NCI-H2029 (cell line): ENCODE measurements around the gene ZNF302.
"Not testable (repeated sequence)": the region's sequence is repeated elsewhere in the genome, so short reads cannot be mapped to it uniquely, and the experiment has no call there.

Experiments
- DNase-seq: peaks from one replicate; lab custom pipeline; 2025; lab: John Stamatoyannopoulos, UW

Gene ZNF302

DNA sequence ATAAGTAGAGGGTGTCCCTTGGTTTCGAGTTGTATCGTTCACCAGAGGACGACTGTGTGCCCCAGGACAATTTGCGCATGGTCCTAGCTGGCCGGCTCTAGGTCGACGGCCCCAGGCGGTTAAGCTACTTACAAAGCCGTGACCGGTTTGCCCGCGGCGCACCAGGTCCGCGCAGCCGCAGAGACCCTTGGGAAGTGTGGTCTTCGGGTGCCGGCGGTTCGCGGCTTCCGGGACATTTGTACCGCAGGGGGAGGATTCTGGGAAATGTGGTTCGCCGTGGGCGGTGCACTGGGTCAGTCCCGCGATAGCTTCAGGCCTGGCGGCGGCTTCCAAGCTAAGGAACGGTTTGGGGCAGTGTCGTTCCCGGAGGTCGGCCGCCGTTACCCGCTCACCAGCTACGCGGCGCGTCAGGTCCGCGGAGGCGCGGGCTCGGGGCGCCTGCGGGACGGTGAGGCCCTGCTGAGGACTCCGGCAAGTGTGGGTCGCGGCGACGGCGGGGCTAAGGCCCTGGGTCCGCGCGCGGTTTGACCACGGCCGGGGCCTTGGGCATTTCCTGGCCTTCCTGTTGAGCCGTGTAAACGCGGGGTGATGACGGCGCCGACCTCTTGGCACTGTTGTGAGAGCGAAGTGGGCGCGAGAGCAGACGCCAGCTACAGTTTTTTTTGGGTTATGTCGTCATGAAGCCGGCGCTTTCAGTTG is at the start of gene ZNF302:
Gene ZNF302, plus strand, starts transcription at position 293 of the 699 bp plus-strand sequence. CDS start 1,127 bp downstream, outside the sequence.
- DNase-seq: peak; percentile 96

DNA sequence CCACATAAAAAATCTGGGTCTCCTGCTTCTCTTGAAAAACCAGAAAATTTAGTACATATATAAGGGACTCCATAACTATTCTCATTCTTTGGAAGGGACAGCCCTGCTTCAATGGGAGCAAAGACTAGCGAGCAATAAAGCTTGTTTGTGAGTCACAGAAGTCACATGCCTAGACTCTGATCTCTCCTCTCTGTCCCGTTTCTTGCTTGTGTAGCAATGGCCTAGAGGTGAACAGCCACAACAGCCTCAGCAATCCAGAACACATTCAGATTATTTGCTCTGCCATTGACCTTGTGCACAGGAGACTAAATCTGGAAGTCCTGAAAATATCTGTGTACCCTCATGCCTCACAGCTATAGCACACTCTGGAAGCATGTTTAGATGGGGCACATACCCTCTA is 43.7 kb upstream of the ZNF302 start:
- DNase-seq: no peak

DNA sequence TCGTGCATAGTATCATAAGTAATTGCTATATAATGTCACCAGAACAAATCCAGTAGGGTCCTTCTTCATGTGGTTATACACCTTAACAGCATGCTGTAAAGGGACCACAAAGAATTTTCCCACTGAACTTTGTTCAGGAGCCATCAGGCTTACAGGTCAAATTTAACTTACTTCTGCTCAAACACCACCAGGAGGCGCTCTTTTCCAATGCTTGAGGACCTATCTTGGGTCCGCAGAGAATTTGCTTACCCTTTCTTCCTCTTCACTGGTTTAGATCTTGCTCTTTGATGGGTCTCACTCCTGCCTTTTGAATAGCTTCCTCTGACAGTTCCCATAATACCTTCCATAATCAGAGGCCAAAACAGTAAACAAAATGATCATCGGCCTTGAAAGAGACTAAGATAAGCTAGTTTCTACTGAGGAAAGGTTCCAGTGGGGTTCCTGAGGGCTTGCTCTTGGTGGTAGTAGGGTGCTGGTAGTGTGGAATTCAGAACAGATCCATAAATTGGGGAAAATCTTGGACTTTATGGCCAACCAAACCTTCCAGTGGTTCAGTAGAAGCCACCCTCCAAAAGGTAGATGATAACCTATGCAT is 37.9 kb upstream of the ZNF302 start:
- peak; percentile 64 for DNase-seq

DNA sequence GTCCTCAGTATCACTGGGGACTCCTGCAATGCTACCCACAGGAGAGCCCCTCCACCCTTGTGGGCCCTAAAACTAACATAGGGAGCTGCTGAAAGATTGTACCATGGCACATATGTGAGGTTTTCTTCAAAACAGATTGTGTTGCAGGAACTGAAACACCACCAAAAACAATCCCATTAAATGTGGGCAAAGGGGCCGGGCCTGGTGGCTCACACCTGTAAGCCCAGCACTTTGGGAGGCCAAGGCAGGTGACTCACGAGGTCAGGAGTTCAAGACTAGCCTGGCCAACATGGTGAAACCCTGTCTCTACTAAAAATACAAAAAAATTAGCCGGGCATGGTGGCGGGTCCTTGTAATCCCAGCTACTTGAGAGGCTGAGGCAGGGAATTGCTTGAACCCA is 35.2 kb upstream of the ZNF302 start:
- DNase-seq: no peak

DNA sequence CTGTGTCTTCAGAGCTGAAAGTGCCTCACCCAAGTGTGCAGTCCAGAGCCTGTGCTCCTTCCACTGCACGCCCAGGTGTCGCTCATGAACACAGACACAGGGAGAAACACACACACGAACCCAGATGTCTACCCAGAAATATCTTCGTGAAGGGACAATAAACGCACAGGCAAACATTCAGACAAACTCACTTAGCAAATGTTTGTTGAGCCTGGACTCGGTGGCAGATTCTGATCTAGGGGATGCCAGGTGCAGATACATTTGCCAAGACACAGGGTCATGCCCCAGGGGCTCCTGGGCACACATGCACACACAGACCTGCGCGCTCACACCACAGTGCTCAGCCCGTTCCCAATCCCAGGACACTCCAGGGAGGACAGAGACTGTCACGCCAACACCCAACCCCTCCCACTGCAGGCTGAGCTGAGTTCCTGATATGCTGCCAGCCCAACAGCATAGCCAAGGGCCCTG is 32.5 kb upstream of the ZNF302 start:
- DNase-seq: peak; percentile 48

DNA sequence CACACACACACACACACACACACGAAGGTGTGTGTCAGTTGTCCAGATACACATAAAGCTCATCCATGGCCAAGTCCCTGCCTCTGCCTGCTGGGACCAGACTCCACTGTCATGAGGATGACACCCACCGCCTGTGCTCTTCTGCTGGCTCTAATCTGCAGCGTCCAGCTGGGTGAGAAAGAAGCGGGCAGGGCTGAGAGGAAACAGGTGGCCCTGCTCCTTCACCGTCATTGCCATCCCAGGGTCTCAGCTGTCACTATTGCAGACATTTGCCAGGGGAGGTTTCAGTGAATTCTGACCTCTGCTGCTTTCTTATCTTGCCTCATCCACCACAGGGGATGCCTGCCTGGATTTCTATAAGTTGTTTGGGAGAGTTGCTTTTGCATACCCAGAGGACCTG is 31.9 kb upstream of the ZNF302 start:
- DNase-seq: peak; percentile 31

DNA sequence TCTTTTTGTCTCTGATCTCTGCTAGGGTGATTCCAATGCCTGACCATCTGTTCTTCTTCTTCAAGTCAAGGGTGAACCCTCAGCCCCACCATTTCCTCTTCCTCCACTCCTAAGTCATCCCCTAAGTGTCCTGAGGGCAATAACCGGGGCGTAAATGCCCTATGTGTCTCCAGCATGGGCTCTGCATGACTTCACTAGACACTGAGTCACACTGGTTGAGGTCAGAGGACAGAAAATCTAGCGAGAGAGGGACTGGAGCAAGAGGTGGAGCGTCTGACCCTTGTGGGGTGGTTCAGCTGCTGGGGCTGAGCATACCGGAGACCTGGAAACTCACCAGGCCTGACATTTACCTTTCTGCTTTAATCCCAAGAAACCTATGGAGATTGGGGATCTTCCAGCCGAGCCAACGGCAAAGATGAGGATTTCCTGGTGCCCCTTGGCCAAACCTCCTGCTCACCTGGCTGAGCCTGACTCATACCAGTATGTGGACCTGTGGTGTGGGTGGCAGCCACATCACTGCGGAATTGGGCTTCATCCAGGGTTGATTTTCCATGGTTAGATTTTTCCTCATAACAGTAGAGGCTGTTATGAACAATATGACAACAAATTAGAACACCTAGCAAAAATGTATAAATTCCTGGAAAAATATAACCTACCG is 27.5 kb upstream of the ZNF302 start:
- DNase-seq: no peak

DNA sequence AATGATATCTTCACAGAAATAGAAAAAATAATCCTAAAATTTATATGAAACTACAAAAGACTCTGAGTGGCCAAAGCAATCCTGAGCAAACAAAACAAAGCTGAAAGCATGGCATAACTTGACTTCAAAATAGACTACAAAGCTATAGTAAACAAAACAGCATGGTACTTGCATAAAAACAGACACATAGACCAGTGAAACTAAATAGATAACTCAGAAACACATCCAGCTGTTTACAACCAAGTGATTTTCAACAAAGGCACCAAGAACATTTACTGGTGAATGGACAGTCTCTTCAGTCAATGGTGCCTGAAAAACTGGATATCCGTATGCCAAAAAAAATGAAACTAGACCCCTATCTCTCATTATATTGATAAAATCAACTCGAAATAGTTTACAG is 25.7 kb upstream of the ZNF302 start:
- no peak for DNase-seq

DNA sequence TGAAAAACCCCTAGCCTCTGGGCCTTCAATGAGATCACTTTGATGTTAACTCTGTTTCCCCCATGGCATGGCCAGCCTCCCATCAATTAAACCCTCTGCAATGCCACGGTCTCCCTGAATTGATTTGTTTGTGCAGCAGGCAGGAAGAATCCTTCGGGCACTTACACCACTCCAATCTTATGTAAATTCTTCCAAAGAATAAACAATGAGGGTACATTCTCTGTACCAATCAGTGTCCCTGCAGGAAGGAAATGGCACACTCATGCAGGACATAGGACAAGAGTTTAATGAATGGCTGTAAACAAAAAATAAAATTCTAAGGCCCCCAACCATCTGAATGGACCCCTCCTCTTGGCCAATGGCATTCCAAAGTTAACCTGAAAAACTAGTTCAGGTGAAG is 22.7 kb upstream of the ZNF302 start:
- DNase-seq: no peak

DNA sequence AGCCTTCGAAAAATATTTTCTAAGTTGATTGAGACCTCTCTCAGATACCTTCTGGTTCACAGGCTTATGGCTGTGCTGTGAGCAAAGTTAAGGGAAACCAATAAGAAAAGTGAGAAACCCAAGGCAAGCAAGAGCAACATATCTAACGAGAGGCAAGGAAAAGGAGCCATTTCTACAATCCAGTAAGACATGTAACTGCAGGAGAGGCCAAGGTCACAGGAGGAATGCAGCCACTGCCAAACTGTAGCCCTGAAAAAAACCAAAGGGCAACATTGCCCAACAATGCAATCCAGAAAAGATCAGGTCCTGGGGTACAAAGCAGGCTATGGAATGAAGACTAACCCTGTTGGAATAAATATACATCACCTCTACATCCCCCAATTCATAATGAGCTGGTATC is 21.8 kb upstream of the ZNF302 start:
- no peak for DNase-seq

DNA sequence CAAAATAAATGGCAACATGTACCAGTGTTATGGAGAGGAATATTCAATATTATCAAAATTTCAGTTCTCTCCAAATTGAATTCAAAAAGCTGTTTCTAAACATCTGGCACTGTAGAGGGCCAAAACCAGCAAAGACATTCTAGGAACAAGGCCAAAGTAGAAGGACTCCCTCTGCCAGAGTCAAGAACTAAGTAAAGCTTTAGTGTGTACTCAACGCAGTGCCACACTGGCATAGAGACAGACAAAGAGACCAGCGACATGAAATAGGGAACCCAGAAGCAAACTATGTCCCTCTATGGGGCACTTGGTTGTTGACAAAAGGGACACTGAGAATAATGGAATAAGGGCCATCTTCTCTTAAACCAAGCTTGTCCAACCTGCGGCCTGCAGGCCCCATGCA is 16.1 kb upstream of the ZNF302 start:
- DNase-seq: peak; percentile 65

DNA sequence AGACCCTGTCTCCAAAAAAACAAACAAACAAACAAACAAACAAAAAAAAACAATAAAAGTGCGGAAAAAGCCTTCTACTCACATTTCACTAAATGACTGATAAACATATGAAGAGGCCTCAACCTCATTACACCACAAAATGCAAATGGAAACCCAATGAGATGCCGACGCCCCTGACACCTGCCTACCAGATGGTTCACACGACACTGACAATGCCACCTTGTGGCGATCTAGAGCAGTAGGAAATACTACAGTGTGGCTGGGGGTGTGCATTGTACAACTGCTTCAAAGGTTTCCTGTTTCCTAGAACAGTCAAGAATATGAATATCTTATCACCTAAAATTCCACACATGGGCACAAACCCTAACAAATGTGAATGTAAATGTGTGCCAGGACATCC is 14.6 kb upstream of the ZNF302 start:
- peak; percentile 64 for DNase-seq

DNA sequence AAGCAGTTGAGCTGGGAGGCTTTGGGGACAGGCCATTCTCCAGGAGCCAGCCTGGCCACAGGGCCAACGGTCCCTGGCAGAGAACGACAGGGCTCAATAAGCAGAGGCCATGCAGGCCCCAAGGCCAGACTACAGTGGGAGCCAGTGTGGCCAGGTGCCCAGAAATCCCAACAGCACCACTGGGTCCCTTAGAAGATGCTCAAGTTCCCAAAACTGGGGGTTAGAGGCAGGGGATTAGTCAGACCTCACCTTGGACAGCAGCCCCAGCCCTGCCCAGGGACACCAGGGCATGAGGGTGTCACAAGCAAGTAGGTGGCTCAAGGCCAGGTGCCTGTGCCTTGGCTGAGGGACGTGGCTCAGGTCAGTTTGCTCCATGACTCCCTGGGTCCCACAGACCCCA is 13.3 kb upstream of the ZNF302 start:
- no peak for DNase-seq

DNA sequence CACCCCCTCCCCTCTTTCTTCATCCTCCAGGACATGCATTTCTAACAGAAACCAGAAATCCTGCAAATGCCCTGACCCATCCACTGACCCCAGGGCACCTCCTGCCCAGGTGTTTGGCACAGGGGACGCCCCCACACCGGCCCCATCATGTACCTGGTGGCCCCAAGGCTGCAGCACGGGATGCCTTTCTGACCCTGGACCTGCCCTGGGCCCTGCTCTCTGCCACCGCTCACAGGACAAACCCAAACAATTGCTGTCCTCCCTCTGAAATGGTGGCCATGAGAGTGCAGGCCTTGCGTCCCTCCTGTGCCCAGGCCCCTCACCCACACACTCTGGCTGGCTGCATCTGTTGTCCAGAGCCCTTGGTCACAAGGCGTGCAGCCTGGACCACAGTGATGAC is 12.6 kb upstream of the ZNF302 start:
- DNase-seq: no peak

DNA sequence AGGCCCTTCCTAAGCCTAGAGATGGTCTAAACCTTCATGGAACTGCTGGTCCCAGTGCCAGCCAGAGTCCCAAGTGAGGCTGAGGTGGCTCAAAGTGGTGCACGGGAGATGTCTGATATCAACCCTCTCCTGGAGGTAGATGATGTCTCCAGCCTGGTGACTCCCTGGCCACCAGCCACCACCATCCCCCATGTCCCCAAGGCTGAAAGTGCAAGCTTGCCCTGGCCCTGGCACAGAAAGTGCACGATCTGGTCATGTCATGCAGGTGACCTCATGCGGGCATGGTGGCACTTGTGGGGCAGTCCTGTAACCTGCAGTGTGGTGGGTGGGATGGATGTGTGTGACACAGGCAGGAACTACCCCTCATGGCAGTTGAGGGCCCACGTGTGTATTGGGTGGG is 12.2 kb upstream of the ZNF302 start:
- peak; percentile 12 for DNase-seq

DNA sequence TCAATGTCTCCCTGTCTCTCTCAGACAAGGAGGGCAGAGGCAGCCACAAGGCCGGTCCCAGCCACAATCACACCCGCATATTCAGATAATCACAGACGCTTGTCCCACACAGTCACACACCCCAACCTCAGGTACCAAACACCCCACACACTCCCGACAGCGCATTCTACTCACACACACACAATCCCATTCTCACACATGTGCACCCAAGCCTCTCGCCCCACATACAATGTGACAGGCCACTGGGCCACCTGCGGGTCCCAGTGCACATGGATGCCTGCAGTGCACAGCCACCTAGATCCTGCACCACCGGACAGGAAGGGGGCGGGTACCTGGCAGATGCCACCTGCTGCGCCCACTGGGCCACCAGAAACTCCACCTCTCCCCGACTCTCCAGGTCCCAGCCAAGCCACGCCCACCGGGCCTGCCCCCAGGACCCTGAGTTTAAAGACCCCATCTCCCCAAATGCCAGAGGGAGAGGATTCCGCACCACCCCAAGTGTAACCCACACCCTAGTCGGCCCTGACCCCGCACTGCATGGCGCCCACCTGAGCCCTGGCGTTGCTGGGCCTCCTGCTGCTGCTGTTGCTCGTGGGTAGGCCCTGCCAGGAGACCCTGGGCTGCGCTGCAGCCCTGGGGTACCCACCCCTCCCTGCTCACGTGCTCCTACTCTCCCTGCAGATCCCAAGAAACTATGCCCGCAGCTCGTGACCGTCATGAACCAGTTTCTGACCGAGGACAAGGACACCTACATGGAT is 11.1 kb upstream of the ZNF302 start:
- peak; percentile 38 for DNase-seq

DNA sequence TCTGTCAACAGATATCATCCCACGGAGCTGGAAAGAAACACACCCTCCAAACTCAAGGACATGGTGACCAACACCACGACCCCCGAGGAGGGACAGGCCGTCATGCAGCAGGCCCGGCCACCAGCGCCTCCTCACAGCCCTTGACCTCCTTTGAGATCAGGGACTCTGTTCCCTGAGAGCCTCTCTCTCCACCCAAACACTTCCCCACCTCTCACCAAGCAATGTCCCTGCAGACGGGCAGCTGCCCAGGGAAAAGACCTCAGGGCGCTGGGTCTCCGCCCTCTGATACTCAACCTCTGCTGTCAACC is 10.6 kb upstream of the ZNF302 start:
- no peak for DNase-seq

DNA sequence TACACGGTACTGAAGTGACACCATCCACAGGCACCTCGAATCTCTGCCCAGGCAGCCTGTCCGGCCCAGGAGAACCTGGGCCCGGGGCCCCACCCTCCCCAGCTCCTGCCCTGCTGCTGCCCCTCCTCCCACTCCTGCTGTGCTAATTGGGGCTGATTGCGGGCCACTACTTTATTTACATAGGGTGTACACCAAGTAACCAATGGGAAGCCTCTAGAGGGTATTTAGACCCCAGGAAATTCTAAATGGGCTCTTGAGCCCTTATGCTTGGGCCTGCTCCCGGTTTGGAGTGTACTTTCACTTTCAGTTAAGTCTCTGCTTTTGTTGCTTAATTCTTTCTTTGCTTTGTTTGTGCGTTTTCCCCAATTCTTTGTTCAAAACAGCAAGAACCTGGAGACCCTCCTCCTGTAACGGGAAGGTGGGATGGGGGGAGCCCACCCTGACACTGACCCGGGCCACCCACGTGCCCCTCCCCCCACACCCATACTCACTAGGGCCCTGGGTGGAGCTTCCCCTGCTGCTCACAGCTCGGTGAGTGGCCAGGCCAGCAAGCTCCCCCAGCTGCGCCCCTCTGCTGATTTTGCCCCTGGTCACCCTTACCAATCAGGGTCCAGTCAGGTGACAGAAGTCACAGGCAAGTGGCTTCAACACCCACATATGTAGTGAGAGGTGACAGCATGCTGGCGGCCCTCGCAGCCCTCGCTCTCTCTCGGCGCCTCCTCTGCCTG is 10.0 kb upstream of the ZNF302 start:
- peak; percentile 81 for DNase-seq

DNA sequence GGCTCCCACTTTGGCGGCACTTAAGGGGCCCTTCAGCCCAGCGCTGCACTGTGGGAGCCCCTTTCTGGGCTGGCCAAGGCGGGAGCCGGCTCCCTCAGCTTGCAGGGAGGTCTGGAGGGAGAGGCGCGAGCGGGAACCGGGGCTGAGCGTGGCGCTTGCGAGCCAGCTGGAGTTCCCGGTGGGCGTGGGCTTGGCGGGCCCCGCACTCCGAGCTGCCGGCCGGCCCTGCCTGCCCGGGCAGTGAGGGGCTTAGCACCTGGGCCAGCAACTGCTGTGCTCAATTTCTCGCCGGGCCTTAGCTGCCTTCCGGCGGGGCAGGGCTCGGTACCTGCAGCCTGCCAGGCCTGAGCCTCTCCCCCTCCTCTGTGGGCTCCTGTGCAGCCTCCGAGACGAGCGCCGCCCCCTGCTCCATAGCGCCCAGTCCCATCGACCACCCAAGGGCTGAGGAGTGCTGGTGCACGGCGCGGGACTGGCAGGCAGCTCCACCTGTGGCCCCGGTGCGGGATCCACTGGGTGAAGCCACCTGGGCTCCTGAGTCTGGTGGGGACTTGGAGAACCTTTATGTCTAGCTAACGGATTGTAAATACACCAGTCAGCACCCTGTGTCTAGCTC is 9.3 kb upstream of the ZNF302 start:
- not testable (repeated sequence) for DNase-seq

DNA sequence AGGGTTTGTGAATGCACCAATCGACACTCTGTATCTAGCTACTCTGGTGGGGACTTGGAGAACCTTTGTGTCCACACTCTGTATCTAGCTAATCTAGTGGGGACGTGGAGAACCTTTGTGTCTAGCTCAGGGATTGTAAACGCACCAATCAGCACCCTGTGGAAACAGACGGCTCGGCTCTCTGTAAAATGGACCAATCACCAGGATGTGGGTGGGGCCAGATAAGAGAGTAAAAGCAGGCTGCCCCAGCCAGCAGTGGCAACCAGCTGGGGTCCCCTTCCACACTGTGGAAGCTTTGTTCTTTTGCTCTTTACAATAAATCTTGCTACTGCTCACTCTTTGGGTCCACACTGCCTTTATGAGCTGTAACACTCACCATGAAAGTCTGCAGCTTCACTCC is 8.8 kb upstream of the ZNF302 start:
- DNase-seq: peak; percentile 19

DNA sequence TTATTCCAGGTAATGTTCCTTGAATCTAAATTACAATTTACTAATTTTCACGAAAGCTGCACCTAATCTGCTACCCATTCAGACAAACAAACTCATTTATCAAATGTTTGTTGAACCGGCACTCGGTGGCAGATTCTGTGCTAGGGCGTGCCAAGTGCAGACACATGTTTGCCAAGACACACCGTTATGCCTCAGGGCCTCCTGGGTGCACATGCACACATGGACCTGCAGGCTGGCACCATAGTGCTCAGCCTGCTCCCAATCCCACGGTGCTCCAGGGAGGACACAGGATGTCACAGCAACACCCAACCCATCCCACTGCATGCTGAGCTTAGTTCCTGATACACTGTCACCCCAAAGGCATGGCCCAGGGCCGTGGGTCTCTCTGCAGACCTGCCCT is 8.2 kb upstream of the ZNF302 start:
- DNase-seq: peak; percentile 49

DNA sequence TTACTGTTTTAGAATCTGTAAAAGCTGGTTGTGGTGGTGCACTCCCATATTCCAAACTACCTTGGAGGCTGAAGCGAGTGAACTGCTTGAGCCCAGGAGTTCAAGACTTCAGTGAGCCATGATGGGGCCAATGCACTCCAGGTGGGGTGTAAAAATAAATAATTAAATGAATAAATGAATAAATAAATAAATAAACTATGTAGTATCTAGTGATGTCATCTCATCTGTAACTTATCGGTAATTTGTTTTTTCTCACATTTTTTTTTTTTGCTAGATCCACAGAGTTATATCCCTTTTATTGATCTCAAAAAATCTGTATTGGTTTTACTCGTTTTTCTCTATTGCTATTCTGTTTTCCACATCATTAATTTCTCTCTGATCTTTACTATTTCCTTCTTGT is 5.5 kb upstream of the ZNF302 start:
- DNase-seq: no peak
